SIG-M5 treated with dmso at 0.1 percent for 504 hours (cell line): ENCODE results near the gene RTN3.

Source experiments
- DNase-seq: peaks from one replicate; lab custom pipeline; 2025; ENCODE audit not compliant: unreplicated experiment; lab: John Stamatoyannopoulos, UW

RTN3 gene

DNA sequence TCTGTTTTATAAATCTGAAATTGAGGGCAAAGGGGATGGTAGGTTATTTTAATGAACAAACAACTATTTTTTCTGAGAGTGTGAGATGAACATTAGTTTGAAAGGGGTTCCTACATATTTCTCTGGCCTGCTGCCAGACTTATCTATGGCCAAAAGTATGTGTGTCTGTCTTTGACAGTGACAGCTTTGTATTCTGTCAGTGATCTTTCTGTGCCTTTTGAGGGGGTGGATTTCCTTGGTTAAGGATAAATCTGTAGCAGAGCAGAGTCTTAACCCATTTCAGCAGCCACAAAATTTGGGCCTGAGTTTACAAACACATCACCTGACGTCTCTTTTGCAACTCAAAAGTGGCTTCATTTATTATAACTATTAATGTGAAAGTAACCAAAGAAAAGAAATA, 56.4 kb downstream of the RTN3 start:
- DNase-seq: no peak

GRCh38 chr11:63738720-63739360, 57.5 kb downstream of the RTN3 start:
- peak; percentile 67 for DNase-seq

DNA sequence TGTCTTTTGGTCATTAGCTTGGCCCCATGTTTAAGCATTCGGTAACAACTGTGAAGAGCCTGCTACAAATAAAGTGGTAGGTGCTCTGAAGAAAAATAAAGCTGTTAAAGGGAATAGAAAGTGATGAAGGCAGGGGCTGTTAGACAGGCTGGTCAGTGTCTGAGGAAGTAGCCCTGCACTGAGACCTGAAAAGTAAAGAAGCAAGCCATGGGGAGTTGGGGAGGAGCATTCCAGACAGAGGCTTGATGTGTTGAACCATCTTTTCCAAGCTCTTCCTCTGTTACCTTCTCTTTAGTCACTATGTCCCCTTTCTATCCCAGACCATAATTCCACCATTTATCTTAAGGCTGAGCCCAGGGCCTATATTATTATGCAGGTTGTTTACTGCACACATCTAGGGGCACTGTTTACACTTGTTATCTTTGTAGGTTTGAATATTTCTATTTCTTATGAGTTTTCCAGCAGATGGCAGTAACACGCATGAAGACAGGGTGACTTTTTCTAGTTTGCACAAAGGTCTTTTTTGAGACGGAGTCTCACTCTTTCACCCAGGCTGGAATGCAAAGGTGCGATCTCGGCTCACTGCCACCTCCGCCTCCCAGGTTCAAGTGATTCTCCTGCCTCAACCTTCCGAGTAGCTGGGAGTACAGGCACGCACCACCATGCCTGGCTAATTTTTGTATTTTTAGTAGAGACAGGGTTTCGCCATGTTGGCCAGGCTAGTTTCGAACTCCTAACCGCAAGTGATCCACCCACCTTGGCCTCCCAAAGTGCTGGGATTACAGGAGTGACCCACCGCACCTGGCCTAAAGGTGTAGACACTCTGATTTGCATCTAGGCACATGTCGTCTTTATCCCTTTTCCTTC, 64.2 kb downstream of the RTN3 start:
- peak; percentile 7 for DNase-seq

DNA sequence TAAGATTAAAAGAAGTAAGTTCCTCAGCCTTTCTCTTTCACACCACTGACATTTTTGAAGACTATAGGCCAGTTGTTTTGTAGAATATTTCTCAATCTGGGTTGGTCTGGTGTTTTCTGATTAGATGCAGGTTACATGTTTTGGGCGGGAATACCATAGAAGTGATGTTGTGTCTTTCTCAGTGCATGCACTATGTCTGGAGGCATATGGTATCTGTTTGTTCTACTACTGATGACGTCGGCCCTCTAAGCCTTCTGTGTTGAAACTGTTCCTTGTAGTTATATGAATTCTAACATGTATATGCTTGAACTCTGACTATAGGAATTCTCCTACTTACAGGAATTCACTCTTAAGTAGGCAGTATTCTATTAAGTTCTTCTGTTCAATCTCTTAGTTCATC, 65.7 kb downstream of the RTN3 start:
- DNase-seq: no peak

- DNase-seq: no peak
These were observed 68.3 kb downstream of the RTN3 start for GRCh38 chr11:63749624-63750023.

DNA sequence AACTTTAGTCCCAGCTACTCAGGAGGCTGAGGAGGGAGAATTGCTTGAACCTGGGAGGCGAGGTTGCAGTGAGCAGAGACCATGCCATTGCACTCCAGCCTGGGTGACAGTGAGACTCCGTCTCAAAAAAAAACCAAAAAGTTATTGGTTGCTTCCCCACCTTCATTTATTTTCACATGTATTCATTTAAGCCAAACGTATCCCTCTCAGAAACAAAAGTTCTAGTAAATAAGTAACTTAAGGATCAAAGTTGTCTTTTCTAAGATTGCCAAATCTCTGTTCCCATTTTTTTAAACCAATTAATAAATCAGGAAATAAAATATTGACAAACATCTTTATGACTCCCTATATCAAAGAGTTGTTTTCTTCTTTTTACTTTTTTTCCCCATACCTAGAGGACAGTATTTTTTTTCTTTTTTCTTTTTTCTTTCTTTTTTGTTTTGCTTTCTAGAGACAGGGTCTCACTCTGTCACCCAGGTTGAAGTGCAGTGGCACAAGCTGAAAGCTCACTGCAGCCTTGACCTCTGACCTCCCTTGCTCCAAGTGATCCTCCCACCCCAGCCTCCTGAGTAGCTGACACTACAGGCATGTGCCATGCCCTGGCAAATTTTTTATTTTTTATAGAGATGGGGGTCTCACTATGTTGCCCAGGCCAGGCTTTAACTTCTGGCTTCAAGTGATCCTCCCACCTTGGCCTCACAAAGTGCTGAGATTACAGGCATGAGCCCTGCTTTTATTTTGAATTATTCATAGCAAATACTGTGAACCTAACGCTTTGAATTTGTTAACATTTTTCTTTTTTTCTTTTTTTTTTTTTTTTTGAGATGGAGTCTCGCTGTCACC, 75.8 kb downstream of the RTN3 start:
- no peak for DNase-seq

GRCh38 chr11:63760487-63761079, 79.3 kb downstream of the RTN3 start:
- no peak for DNase-seq

DNA sequence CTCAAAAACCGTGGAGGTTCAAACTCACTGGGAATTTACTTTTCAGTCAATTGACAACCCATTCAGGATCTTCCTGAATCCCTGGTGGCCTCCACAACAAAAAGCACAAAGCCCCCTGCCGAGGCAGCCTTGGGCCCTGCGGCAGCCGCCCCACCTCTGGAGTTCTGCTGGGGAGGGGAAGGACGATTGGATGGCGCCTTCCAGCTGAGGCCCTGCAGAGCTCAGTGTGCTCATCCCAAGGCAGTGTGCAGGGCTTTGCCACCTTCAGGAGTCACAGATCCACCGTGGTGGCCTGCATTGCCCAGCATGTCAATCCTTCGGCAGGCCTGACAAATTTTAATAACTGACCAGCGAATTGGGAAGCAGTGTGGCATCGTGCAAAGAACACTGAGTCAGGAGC, 79.9 kb downstream of the RTN3 start:
- DNase-seq: no peak

GRCh38 chr11:63761931-63762653, 80.8 kb downstream of the RTN3 start:
- no peak for DNase-seq

DNA sequence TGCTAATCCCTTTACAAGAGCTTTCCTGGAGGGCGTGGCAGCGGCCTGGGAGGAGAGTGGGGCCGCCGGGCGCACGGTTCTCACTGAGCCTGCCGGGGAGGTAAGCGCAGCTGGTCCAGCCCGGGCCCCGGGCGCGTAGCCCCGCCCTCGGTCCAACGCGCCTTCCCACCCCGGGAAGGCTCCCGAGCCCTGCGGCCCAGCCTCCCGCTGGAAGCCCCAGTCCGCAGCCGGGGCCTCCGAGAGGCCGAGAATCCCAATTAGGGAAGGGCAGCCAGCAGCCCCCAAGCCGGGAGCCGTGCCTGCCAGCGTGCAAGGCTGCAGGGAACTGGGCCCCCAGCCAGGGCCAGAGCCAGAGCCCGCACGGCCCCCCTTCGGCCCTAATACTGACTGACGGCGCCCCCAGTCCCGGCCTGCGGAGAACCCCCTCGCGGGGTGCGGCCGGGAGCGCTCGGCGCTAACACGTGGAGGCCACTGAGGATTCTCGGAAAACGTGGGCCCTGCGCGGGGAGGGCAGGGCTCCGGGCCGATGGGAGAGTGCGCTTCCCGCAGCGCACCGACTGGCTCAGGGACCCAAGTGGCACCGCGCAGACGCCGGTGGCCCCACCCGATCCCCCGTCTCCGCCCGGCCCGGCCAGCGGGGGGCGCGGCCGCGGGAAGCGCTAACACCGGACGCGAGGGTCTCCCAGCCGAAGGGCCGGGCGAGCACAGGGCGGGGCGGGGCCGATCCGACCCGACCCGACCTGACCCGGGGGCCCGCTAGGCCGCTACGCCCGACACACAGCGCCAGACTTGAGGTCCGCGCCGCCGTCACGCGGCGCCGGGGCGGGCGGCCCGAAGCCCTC, 81.6 kb downstream of the RTN3 start:
- DNase-seq: no peak

DNA sequence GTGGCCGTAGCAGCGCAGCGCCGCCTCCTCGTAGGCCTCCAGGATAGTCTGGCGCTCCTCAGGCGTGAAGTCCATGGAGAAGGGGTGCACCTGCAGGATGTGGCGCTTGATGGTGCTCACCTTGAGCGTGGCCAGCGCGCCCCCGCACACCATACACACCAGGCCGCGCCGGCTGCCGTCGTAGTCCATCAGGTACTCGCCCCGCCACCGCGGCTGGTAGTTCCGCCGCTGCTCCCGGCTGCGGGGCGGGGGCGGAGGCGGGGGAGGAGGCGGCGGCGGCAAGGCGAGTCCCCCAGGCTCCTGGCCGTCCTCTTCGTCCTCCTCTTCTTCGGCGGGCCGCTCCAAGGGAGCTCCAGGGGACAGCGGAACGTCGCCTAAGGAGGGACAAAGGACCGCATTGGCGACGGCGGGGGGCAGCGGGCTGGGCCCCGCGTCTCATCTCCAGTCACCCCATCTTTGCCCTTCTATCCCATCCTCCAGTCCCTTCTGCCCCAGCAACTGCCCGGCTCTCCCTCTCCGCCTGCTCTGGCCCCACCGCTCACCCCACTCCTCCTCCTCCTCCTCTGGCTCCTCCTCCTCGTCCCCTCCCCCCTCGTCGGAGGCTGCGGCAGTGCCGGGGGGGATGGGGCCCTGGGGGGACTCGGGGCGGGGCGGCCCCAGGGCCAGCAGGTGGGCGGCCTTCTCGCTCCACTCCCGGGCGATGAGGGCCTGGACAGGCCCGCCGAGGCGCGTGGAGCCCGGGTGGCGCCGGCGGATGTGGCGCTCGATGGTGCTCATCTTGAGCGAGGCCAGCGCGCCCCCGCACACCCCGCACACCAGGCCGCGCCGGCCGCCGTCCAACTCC, 82.4 kb downstream of the RTN3 start:
- no peak for DNase-seq

DNA sequence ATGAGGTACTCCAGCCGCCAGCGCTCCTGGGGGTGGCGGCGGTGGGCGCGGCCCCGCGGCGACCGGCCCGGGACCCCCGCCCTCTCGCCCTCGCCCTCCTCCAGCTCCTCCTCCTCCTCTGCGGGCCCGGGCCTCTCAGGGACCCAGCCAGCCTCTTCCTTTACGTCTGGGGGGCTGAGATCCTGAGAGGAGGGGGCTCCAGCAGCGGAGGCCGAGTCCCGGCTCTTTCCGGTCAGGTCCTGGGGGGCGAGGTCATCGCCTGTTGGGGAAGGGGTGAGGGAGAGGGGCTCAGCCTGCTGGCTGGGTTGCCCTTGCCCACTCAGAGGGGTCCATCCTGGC, 83.0 kb downstream of the RTN3 start:
- no peak for DNase-seq

DNA sequence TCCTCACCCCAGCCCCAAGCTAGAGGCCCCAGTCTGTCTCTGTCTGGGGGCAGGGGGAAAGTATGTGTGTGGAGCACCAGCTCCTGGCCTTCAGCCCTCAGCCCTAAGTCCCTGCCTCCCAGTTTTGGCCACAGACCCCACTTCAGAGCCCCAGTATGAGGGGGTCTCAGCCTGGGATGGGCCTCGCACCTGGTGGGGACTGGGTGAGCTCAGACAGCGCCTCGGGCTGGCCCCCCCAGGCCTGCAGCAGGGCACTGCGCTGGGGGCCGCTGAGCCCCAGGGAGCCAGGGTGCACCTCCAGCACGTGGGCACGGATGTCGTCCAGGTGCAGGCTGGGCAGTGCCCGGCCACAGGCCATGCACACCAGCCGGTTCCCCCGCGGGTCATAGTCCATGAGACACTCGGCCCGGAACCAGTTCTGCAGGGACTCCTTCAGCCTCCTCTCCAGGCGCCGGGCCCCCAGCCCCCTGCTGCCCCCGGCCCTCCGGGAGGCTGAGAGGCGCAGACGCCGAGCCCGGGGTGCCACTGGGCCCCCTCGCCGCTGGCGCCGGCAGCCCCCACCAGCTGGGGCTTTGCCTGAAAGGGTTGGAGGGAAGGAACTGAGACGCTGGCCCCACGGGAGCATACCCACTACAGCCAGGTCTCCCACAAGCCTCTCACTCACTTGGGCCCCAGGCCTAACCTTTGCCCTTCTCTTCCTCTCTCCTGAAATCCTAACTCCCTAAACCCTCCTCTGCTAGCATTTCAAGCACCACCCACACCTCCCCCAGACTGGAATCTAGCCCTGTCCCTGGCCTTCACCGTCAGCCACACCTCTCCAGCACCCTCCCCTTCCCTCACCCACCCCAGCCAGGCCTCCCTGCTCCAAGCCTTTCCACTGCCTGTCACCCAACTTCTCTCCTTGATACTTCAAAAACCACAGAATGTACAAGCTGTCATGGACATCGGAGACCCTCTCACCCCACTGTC, 83.7 kb downstream of the RTN3 start:
- no peak for DNase-seq

DNA sequence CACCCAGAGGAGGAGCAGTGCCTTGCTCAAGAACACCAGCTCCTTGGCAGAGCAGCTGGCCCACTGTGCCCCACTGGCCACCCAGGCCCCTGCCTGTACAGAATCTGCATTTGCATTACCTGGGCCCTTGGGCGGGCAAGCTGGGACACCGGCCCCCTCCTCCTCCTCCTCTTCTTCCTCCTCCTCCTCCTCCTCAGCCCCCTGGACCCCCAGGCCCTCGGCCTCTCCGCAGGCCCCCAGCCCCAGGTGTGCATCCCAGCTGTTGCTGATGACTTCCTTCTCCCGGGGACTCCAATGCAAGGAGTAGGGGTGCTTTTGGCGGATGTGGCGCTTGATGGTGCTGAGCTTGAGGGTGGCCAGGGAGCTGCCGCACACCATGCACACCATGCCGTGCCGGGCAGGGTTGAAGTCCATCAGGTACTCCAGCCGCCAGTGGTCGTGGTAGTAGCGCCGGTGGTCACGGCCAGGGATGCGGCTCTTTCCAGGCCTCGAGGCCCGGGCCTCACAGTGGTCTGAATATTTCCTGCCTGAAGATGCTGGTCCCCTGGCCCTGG, 84.5 kb downstream of the RTN3 start:
- DNase-seq: no peak

GRCh38 chr11:63766531-63767235, 85.4 kb downstream of the RTN3 start:
- no peak for DNase-seq

- DNase-seq: no peak
These were observed 85.9 kb downstream of the RTN3 start for GRCh38 chr11:63767267-63767564.

DNA sequence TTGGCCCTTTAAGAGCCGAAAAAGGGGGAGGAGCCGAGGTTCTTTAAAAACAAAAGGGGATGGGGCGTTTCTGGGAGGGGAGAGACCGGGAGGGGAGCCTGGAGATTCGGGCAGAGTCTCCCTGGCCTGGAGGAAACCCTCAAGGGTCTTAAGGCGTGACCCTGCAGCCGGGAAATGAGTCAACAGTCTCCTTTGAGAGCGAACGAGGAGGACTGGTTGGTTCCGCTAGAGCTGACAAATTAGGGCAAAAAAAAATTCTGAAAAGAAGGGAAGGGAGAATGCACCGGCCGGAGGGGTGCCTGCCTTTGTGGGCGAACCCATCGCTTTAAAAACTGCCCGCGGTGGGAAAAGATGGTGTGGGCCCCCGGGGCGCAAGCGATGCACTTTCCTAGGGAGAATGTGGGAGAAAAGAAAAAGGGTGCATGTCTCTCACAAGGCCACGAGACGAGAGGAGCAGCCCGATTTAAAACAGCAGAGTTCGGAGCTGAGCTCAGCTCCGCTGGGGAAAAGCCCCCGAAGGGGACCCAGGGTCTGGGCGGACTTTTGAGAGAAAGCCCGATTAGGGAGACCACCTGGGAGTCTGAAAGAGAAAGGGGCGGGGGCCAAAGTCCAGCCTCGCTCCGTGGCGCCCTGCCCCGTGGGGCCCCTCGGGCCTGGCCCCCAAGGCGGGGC, 86.4 kb downstream of the RTN3 start:
- DNase-seq: peak; percentile 59
